ENCODE results near the gene AIRE. TPM values are rescaled to one million over a fixed set of nuclear protein-coding genes. Genes with fewer than 3 reads are reported as not detected.
"Not testable (repeated sequence)": the region's sequence is repeated elsewhere in the genome, so short reads cannot be mapped to it uniquely, and the experiment has no call there.

AIRE gene
- total and polyA plus RNA-seq, 12 donors = 0.06 to 1.1 (median 0.09) TPM; not detected in 8

DNA sequence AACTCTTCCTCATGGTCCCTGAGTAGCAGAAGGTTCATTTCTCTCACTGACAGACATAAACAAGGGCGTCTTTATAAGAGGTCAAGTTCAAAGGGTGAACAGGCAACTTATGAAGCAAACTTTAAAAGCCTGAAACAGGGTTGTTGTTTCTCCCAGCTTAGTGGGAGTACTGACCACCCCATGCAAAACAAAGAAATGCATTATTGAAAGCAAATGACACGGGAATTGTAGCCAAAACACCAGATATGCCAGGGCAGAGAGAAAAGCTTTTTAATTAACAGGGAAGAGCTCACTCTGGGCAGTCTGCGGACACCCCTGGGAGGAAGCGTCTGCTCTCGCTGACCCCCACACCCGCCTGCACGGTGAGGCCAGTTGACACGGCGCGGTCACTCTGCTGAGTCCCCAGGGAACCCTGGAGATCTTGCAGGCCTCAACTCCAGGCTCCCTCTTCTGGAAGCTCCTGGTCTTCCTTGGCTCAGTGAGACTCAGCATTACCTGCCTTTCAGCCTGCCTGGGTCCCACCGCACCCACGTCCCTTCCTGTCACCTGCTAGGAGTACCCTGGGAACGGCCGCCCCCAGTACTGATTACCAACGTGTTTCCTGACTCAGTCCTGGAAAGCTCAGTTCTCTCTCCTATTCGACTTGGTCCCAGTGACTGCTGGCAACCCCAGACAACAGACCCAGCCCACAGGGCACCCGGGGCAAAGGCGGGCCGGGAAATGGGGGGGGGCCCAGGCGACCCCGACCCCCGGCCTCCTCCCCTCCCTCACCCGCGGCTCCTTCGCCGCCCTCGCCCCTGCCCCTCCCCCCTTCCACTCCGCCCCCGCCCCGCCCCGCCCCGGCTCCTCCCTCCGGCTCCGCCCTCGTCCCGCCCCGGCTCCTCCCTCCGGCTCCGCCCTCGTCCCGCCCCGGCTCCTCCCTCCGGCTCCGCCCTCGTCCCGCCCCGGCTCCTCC lies 52.5 kb downstream of the AIRE start:
- Histone ChIP-seq H3K9me3 (replicated peaks in 1 of 3) (no peaks in the 10 kb centered on the region), H3K4me1 (replicated peaks in 1 of 2) (peaks cover 11 to 19% of the 10 kb centered on the region in 2 donors), H3K27me3 (no peaks in the 10 kb centered on the region), H3K27ac (peak overlapping the region in 4 of 5 donors; percentile 17 to 93 (median 78)), H3K4me3 (peak overlapping the region in 1 of 4 donors; percentile 68), H3K36me3 (replicated peaks in 1 of 2) (peaks cover 0 to 21% of the 10 kb centered on the region in 2 donors)
- intact Hi-C loops (cut with DNase I) = loop anchor here in 1 of 2 donors (5.0 kb wide), 1 partner anchor 36 kb away; the partner anchor contains the start of gene PFKL
- WGBS, 4 donors = 7 to 24% (median 14%) methylated on average over 11 to 41 of the region's 47 CpGs
- TF ChIP-seq, protein P1, sequence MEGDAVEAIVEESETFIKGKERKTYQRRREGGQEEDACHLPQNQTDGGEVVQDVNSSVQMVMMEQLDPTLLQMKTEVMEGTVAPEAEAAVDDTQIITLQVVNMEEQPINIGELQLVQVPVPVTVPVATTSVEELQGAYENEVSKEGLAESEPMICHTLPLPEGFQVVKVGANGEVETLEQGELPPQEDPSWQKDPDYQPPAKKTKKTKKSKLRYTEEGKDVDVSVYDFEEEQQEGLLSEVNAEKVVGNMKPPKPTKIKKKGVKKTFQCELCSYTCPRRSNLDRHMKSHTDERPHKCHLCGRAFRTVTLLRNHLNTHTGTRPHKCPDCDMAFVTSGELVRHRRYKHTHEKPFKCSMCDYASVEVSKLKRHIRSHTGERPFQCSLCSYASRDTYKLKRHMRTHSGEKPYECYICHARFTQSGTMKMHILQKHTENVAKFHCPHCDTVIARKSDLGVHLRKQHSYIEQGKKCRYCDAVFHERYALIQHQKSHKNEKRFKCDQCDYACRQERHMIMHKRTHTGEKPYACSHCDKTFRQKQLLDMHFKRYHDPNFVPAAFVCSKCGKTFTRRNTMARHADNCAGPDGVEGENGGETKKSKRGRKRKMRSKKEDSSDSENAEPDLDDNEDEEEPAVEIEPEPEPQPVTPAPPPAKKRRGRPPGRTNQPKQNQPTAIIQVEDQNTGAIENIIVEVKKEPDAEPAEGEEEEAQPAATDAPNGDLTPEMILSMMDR (IDR thresholded peaks at IDR 0.05) = peak in 5 of 6 experiments; percentile 22 to 46 (median 34)
- TF ChIP-seq POLR2A (IDR thresholded peaks at IDR 0.05) = peak in 1 of 2 donors; percentile 14
- DNase-seq = peak; percentile 70 to 89 (median 76)

DNA sequence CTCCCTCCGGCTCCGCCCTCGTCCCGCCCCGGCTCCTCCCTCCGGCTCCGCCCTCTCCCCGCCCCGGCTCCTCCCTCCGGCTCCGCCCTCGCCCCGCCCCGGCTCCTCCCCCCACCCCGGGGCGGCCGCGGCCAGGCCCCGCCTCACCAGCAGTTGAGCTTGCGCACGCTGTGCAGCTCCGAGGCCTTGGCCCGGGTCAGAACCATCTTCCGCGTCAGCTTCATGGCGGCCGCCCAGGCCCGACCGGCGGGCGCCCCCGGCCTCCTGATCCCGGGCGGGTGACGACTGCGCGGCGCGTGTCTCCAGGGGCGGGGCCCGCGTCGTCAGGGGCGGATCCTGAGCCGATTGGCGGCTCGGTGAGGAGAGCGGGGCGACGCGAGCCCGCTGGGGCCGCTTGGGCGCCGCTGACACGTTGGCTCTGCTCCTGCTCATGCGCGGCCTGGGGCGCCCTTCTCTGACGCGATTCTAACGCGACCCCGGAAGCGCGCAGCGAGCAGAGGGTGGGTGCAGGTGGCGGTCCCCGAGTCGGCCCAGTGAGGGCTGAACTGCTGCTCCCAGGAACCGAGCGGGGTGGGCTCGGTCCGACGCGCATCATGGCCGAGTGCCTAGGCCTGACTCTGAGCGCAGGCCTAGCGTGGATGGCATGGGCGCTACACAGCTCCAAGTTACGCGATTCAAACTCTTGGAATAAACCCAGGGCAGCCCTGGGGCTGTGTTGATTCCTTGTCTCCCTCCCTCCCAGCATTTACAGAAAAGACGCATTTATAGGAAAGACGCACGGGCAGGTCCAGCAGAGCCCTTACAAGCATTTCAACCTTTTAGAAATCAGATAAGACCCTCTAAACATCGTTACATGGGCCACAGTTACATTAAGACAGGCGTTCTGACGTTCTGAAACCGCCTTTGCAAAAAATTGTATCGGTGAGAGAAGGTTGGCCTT lies 53.6 kb downstream of the AIRE start, which contains the start of gene CFAP410:
CFAP410 (minus strand) TSS at position 420 of the 940 bp plus-strand sequence; CDS start at position 224, 196 bp downstream.
- H3K27me3 ChIP-seq = no peaks in the 10 kb centered on the region
- TF ChIP-seq POLR2A (IDR thresholded peaks at IDR 0.05) = peak; percentile 92
- TF ChIP-seq, protein P1 (IDR thresholded peaks at IDR 0.05) = no peak
- peak; percentile 94 to 96 (median 96) for DNase-seq
- intact Hi-C loops (cut with DNase I) = loop anchor here in 1 of 2 donors (5.0 kb wide), 1 partner anchor 37 kb away; the partner anchor contains the start of gene PFKL
- H3K9me3 ChIP-seq (replicated peaks in 1 of 3) = no peaks in the 10 kb centered on the region
- H3K36me3 ChIP-seq (replicated peaks in 1 of 2) = peaks cover 0 to 21% of the 10 kb centered on the region in 2 donors
- H3K27ac ChIP-seq = peak within 1 kb of the TSS; percentile 88 to 99 (median 97)
- peaks cover 11 to 19% of the 10 kb centered on the region in 2 donors for H3K4me1 ChIP-seq (replicated peaks in 1 of 2)
- 0 to 3% (median 1%) methylated on average over 8 to 90 of the region's 90 CpGs for WGBS, 4 donors
- H3K4me3 ChIP-seq = peak within 1 kb of the TSS; percentile 43 to 68 (median 62)

DNA sequence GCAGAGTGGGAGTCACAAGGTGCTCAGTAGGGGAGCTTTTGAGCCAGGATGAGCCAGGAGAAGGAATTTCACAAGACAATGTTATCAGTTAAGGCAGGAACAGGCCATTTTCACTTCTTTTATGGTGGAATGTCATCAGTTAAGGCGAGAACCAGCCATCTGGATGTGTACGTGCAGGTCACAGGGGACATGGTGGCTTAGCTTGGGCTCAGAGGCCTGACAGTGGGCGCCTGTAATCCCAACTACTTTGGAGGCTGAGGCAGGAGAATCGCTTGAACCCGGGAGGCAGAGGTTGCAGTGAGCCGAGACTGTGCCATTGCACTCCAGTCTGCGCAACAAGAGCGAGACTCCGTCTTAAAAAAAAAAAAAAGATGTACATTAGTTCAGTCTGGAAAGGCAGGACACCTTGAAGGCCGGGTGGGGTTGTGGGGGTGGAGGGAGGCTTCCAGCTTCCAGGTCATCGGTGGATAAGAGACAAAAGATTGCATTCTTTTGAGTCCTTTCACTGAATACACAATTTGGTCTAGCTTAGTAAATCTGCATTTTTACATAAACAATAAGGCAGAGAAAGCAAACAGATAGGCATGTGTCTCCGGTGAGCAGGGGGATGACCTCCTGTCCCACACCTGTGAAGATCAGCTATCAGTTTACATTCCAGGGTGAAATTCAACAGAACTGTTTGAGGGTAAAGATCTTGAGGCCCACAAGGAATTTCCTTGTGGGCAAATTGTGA lies 56.2 kb downstream of the AIRE start:
- peaks cover 11 to 19% of the 10 kb centered on the region in 2 donors for H3K4me1 ChIP-seq (replicated peaks in 1 of 2)
- intact Hi-C loops (cut with DNase I) = loop anchor here in 1 of 2 donors (10.0 kb wide), 1 partner anchor 113 kb away; the partner anchor contains the start of gene LRRC3
- not testable (repeated sequence) for H3K36me3 ChIP-seq (replicated peaks in 1 of 2); DNase-seq; H3K9me3 ChIP-seq (replicated peaks in 1 of 3); H3K27ac ChIP-seq; H3K27me3 ChIP-seq; H3K4me3 ChIP-seq
- 75 to 88% (median 83%) methylated on average over 12 of the region's 12 CpGs for WGBS, 4 donors

DNA sequence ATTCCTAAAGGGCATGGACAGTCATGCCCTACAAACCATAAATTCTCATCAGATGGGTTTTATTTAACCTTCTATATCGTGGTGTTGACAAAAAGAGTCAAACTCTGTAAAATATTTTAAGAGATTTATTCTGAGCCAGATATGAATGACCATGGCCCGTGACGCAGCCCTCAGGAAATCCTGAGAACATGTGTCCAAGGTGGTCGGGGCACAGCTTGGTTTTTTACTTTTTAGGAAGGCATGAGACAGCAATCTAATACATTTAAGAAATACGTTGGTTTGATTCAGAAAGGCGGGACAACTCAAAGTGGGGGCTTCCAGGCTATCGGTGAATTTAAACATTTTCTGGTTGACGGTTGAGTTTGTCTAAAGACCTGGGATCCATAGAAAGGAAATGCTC lies 57.3 kb downstream of the AIRE start:
- peaks cover 11 to 15% of the 10 kb centered on the region in 2 donors for H3K4me1 ChIP-seq (replicated peaks in 1 of 2)
- DNase-seq; H3K36me3 ChIP-seq (replicated peaks in 1 of 2); H3K9me3 ChIP-seq (replicated peaks in 1 of 3); H3K4me3 ChIP-seq; H3K27ac ChIP-seq; H3K27me3 ChIP-seq: not testable (repeated sequence)
- intact Hi-C loops (cut with DNase I) = loop anchor here in 1 of 2 donors (10.0 kb wide), 1 partner anchor 112 kb away; the partner anchor contains the start of gene LRRC3
- WGBS, 4 donors = 69 to 74% (median 72%) methylated on average over 8 of the region's 8 CpGs

Data from adrenal gland (tissue), 12 donors.